HEK293T (cell line): ENCODE data around the gene CELSR1.

Experiments used
- ARNT ChIP-seq: fragments of 450-650 bp; IDR thresholded peaks from 2 replicates; pipeline ENCODE4 v1.6.1; 2017; ENCODE audit warnings: mild to moderate bottlenecking
- BHLHE40 ChIP-seq: fragments of 450-650 bp; IDR thresholded peaks from 2 replicates; pipeline ENCODE4 v1.6.1; 2016; ENCODE audit warnings: mild to moderate bottlenecking, moderate library complexity, borderline replicate concordance
- CTBP1 ChIP-seq: fragments of 450-650 bp; IDR thresholded peaks from 2 replicates; pipeline ENCODE4 v1.6.1; 2016; ENCODE audit warnings: borderline replicate concordance
- ELF4 ChIP-seq: fragments of 450-650 bp; IDR thresholded peaks from 2 replicates; pipeline ENCODE4 v1.6.1; 2017; ENCODE audit warnings: antibody characterized with exemption
- FOXA1 ChIP-seq: fragments of 450-650 bp; IDR thresholded peaks from 2 replicates; pipeline ENCODE4 v1.6.1; 2016; ENCODE audit warnings: mild to moderate bottlenecking
- FOXM1 ChIP-seq: fragments of 450-650 bp; IDR thresholded peaks from 2 replicates; pipeline ENCODE4 v1.6.1; 2017; ENCODE audit warnings: mild to moderate bottlenecking, borderline replicate concordance
- HDGF ChIP-seq: fragments of 450-650 bp; IDR thresholded peaks from 2 replicates; pipeline ENCODE4 v1.6.1; 2017; ENCODE audit warnings: antibody characterized with exemption, borderline replicate concordance
- L3MBTL2 ChIP-seq: fragments of 450-650 bp; conservative IDR thresholded peaks from 2 replicates; pipeline ENCODE4 v1.6.1; 2016; ENCODE audit warnings: mild to moderate bottlenecking
- NFRKB ChIP-seq: fragments of 450-650 bp; IDR thresholded peaks from 2 replicates; pipeline ENCODE4 v1.6.1; 2016; ENCODE audit warnings: mild to moderate bottlenecking, moderate library complexity
- PKNOX1 ChIP-seq: fragments of 450-650 bp; IDR thresholded peaks from 2 replicates; pipeline ENCODE4 v1.6.1; 2016
- SP1 ChIP-seq: fragments of 450-650 bp; IDR thresholded peaks from 2 replicates; pipeline ENCODE4 v1.6.1; 2017
- TARDBP ChIP-seq: fragments of 450-650 bp; IDR thresholded peaks from 2 replicates; pipeline ENCODE4 v1.6.1; 2016
- ZNF384 ChIP-seq: fragments of 450-650 bp; IDR thresholded peaks from 2 replicates; pipeline ENCODE4 v1.6.1; 2016

- TF ChIP-seq BHLHE40 (no peak), TARDBP (no peak), ELF4 (no peak), ARNT (no peak), CTBP1 (no peak), PKNOX1 (no peak), FOXM1 (no peak), ZNF384 (no peak), HDGF (no peak), L3MBTL2 (no peak), FOXA1 (no peak), NFRKB (no peak), SP1 (no peak)
Measured at GRCh38 chr22:46525389-46526243, 11.8 kb downstream of the CELSR1 start.
